Measurements from ENCODE around the gene DISP3.

The DISP3 gene

GRCh38 chr1:11504599-11504998 is 25.6 kb downstream of the DISP3 start:
- DNase-seq (ENCODE audit: low read depth, low spot score): no peak
- no peak overlapping the region for H3K4me3 ChIP-seq (ENCODE audit: low read length)

- DNase-seq (ENCODE audit: low read depth, low spot score): no peak
Measured at GRCh38 chr1:11505591-11506538, 26.9 kb downstream of the DISP3 start.

GRCh38 chr1:11507309-11507708 is 28.4 kb downstream of the DISP3 start:
- no peak for DNase-seq (ENCODE audit: low read depth, low spot score)
- no peak overlapping the region for H3K4me3 ChIP-seq (ENCODE audit: low read length)

More at GRCh38 chr1:11505591-11506538, 26.9 kb downstream of the DISP3 start:
- no peak overlapping the region for H3K4me3 ChIP-seq (ENCODE audit: low read length)

- no peak for DNase-seq (ENCODE audit: low read depth, low spot score)
Measured at GRCh38 chr1:11513681-11514080, 34.7 kb downstream of the DISP3 start.

GRCh38 chr1:11514366-11514765 is 35.4 kb downstream of the DISP3 start:
- DNase-seq (ENCODE audit: low read depth, low spot score): no peak
- H3K4me3 ChIP-seq (ENCODE audit: low read length): no peak overlapping the region

More at GRCh38 chr1:11513681-11514080, 34.7 kb downstream of the DISP3 start:
- no peak overlapping the region for H3K4me3 ChIP-seq (ENCODE audit: low read length)

- no peak for DNase-seq (ENCODE audit: low read depth, low spot score)
- no peak overlapping the region for H3K4me3 ChIP-seq (ENCODE audit: low read length)
Measured at GRCh38 chr1:11515368-11516300, 36.7 kb downstream of the DISP3 start.

- no peak for DNase-seq (ENCODE audit: low read depth, low spot score)
- H3K4me3 ChIP-seq (ENCODE audit: low read length): no peak overlapping the region
Measured at GRCh38 chr1:11516961-11517635, 38.1 kb downstream of the DISP3 start.

GRCh38 chr1:11518016-11518701 is 39.2 kb downstream of the DISP3 start:
- no peak overlapping the region for H3K4me3 ChIP-seq (ENCODE audit: low read length)
- no peak for DNase-seq (ENCODE audit: low read depth, low spot score)

- DNase-seq (ENCODE audit: low read depth, low spot score): no peak
- H3K4me3 ChIP-seq (ENCODE audit: low read length): no peak overlapping the region
Measured at GRCh38 chr1:11518791-11519628, 40.1 kb downstream of the DISP3 start.

- DNase-seq (ENCODE audit: low read depth, low spot score): no peak
- no peak overlapping the region for H3K4me3 ChIP-seq (ENCODE audit: low read length)
Measured at GRCh38 chr1:11519629-11520031, 40.7 kb downstream of the DISP3 start.

- no peak for DNase-seq (ENCODE audit: low read depth, low spot score)
- H3K4me3 ChIP-seq (ENCODE audit: low read length): no peak overlapping the region
Measured at GRCh38 chr1:11520531-11521233, 41.7 kb downstream of the DISP3 start.

- H3K4me3 ChIP-seq (ENCODE audit: low read length): no peak overlapping the region
- DNase-seq (ENCODE audit: low read depth, low spot score): no peak
Measured at GRCh38 chr1:11521582-11522399, 42.8 kb downstream of the DISP3 start.

- DNase-seq (ENCODE audit: low read depth, low spot score): no peak
- H3K4me3 ChIP-seq (ENCODE audit: low read length): no peak overlapping the region
Measured at GRCh38 chr1:11522400-11523235, 43.7 kb downstream of the DISP3 start.

GRCh38 chr1:11523261-11523660 is 44.3 kb downstream of the DISP3 start:
- no peak for DNase-seq (ENCODE audit: low read depth, low spot score)
- no peak overlapping the region for H3K4me3 ChIP-seq (ENCODE audit: low read length)

- H3K4me3 ChIP-seq (ENCODE audit: low read length): no peak overlapping the region
- DNase-seq (ENCODE audit: low read depth, low spot score): no peak
Measured at GRCh38 chr1:11523746-11524464, 45.0 kb downstream of the DISP3 start.

Measured in Jurkat, Clone E6-1 (cell line).